ENCODE measurements around the gene MRPS26.

DNA sequence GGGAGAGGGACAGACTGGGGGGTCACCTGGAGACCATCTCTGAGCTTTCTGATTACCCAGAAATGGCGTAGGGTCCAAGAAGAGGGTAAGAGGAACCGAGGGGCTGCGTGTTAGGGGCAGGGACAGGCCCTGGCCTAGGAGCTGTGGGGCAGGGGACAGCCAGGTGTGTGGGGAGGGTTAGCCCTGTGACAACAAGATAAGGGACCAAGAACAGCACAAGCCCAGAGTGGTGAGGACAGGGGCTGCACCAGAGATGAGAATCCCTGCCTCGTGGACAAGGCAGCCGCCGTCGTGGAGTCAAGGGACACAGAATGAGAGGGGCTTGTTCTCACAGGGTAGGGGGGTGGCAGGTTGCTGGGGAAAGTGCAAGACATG, 39.1 kb downstream of the MRPS26 start:
- TF ChIP-seq, protein P1, sequence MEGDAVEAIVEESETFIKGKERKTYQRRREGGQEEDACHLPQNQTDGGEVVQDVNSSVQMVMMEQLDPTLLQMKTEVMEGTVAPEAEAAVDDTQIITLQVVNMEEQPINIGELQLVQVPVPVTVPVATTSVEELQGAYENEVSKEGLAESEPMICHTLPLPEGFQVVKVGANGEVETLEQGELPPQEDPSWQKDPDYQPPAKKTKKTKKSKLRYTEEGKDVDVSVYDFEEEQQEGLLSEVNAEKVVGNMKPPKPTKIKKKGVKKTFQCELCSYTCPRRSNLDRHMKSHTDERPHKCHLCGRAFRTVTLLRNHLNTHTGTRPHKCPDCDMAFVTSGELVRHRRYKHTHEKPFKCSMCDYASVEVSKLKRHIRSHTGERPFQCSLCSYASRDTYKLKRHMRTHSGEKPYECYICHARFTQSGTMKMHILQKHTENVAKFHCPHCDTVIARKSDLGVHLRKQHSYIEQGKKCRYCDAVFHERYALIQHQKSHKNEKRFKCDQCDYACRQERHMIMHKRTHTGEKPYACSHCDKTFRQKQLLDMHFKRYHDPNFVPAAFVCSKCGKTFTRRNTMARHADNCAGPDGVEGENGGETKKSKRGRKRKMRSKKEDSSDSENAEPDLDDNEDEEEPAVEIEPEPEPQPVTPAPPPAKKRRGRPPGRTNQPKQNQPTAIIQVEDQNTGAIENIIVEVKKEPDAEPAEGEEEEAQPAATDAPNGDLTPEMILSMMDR (IDR thresholded peaks at IDR 0.05), result no peak
- no peak for TF ChIP-seq POLR2A (IDR thresholded peaks at IDR 0.05)
